Measurements from ENCODE around the gene CEP57.

CEP57 gene

DNA sequence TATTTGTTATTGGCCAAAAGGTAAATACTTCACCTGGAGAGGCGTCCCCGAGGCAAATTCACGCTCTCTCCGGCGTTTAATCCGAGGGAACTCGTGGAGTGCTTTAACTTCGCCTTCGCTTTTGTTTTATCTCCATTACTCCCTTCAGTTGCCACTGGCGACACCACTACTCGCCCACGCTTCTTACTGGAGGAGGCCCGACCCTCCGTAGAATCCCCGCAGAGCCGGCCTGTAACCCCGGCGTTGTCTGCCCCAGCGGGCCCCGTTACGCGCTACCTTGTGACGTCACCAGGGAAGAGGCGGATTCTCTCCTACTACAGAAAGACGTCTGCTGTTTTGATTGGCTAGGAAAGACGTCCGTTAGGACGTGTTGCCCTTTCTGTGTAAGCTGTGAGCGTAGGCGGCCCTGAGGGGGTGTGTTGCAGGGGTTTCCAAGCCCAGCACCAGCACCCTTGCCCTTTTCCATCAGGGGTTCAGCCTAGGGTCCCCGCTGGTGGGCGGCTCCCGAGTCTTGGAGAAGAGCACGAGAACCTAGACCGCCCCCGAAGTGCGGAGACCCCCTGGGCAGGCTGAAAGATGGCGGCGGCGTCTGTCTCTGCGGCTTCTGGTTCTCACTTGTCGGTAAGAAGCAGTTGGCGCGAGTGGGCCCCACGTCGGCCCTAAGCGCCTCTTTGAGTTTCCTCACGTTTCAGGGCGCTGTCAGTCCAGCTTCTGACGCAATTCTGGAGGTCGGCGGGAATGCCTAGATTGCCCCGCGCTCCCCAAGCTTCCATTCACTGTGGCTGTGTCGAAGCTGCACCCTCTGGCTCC, at the start of gene CEP57:
Gene CEP57 (plus strand): TSS at position 376 of the 810 bp plus-strand sequence. CDS start 201 bp downstream, at position 577.
- Histone ChIP-seq H3K4me3 (ENCODE audit: low read length) (peak within 1 kb of the TSS; percentile 85), H3K4me1 (ENCODE audit: insufficient read depth, low read length) (peaks cover 22% of the 10 kb centered on the region), H3K36me3 (ENCODE audit: insufficient read depth, low read length) (peaks cover 24% of the 10 kb centered on the region), H2AFZ (ENCODE audit: low read depth, low read length) (peak within 1 kb of the TSS; percentile 91), H3K9me3 (ENCODE audit: low read length) (no peaks in the 10 kb centered on the region), H3K27me3 (ENCODE audit: insufficient read depth, low read length) (no peaks in the 10 kb centered on the region)

DNA sequence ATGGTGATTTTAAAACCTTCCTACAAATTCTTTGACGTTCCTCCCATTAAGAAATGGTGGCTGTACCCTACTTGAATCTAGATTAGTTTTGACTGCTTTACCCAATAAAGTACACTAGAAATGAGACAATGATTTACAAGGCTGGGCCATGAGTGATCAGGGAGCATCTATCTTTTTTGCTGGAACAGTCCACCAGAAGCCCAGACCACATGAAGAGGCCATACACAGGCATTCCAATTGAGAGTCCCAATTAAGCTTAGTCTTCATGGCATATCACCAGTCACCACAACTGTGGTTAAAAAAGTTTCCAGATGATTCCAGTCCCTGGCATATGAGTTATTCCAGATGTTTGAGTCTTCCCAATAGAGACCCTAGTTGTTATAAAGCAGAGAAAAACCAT, 40.2 kb upstream of the CEP57 start:
- Histone ChIP-seq H3K4me3 (ENCODE audit: low read length) (no peak overlapping the region), H2AFZ (ENCODE audit: low read depth, low read length) (no peak overlapping the region), H3K36me3 (ENCODE audit: insufficient read depth, low read length) (no peaks in the 10 kb centered on the region), H3K9me3 (ENCODE audit: low read length) (no peaks in the 10 kb centered on the region), H3K27me3 (ENCODE audit: insufficient read depth, low read length) (no peaks in the 10 kb centered on the region), H3K4me1 (ENCODE audit: insufficient read depth, low read length) (no peaks in the 10 kb centered on the region)

DNA sequence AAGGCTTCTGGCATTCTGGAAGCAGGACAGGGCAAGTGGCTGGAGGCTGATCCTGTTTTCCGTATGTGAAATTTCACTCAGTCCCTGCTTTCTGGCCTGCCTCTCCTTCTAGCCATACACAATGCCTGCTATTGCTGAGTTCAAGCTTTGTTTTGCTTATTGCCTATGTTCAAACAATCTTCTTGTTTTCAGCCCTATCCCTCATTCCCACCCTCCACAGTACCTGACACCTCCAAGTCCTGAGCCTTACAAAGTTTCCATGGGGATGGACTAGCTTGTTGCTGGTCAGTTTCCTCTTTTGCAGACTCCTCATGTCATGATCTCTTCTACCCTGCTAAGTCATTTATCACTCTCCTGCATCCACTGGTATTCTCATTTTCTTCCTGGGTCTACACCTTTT, 38.8 kb upstream of the CEP57 start:
- H3K4me3 ChIP-seq (ENCODE audit: low read length), result no peak overlapping the region
- H3K27me3 ChIP-seq (ENCODE audit: insufficient read depth, low read length), result no peaks in the 10 kb centered on the region
- H3K4me1 ChIP-seq (ENCODE audit: insufficient read depth, low read length), result no peaks in the 10 kb centered on the region
- no peaks in the 10 kb centered on the region for H3K36me3 ChIP-seq (ENCODE audit: insufficient read depth, low read length)
- no peaks in the 10 kb centered on the region for H3K9me3 ChIP-seq (ENCODE audit: low read length)
- H2AFZ ChIP-seq (ENCODE audit: low read depth, low read length), result no peak overlapping the region

DNA sequence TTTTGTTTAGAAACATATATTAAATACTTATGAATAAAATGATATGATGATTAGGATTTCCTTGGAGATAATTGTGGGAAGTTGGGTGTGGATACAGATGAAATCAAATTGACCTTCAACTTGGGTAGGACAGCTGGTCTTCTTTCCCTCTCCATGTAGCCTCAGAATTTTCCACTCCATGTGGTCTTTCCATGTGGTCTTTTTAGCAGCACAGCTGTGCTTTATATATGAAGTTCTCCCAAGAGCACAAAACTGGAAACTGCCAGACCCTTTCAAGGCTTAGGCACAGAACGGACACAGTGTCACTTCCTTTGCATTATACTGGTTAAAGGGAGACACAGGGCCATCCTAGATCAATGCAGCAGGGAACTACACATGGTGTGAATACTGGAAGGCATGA, 29.4 kb upstream of the CEP57 start:
- Histone ChIP-seq H2AFZ (ENCODE audit: low read depth, low read length) (no peak overlapping the region), H3K4me3 (ENCODE audit: low read length) (no peak overlapping the region), H3K9me3 (ENCODE audit: low read length) (no peaks in the 10 kb centered on the region), H3K27me3 (ENCODE audit: insufficient read depth, low read length) (no peaks in the 10 kb centered on the region), H3K4me1 (ENCODE audit: insufficient read depth, low read length) (peaks cover 4% of the 10 kb centered on the region), H3K36me3 (ENCODE audit: insufficient read depth, low read length) (no peaks in the 10 kb centered on the region)

DNA sequence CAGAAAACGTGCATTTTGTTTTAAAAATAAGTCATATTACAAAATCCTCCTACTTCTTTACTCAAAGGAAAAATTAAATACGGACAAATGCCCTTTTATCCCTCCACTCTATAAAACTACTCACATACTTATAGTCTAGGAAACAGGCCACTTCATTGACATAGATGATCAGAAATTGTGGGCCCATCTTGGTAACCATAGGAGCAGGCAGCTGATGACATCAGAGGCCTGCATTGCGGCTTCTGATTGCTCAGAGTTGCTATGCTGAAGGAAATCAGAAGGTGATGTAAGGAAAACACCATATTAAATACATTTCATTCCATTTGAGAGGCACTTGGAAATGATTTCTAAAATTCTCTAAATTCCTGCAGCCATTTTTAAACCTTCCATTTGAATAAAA, 27.8 kb upstream of the CEP57 start:
- H3K9me3 ChIP-seq (ENCODE audit: low read length), result no peaks in the 10 kb centered on the region
- no peak overlapping the region for H3K4me3 ChIP-seq (ENCODE audit: low read length)
- H3K36me3 ChIP-seq (ENCODE audit: insufficient read depth, low read length), result no peaks in the 10 kb centered on the region
- H3K4me1 ChIP-seq (ENCODE audit: insufficient read depth, low read length), result peaks cover 4% of the 10 kb centered on the region
- no peak overlapping the region for H2AFZ ChIP-seq (ENCODE audit: low read depth, low read length)
- H3K27me3 ChIP-seq (ENCODE audit: insufficient read depth, low read length), result no peaks in the 10 kb centered on the region

DNA sequence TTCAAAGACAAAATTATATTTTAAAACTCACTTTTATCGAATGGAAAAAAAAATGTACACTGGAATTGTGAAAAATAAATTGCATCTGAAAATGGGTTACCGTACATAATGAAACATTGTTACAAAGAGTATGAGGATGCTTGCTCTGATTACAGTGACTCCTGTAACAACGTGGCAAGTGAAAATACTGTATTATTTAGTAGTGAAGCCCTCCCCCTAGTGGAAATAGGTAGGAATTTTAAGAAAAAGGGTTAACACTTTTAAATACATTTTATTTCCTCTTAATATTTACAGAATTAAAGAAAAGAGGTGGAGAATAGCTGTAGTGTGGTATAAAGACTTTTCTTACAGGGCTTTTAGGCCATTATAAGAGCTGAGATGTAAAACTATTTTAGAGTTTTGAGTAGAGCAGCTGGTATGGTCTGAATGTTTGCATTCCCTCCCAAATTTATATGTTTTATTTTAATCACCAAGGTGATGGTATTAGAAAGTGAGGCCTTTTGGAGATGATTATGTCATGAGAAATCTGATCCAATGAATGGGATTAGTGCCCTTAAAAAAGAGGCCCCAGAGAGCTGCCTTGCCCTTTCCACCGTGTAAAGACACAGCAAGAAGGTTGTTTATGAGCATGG, 25.9 kb upstream of the CEP57 start:
- H3K4me1 ChIP-seq (ENCODE audit: insufficient read depth, low read length), result peaks cover 4% of the 10 kb centered on the region
- H2AFZ ChIP-seq (ENCODE audit: low read depth, low read length), result no peak overlapping the region
- H3K4me3 ChIP-seq (ENCODE audit: low read length), result no peak overlapping the region
- no peaks in the 10 kb centered on the region for H3K27me3 ChIP-seq (ENCODE audit: insufficient read depth, low read length)
- peaks cover 8% of the 10 kb centered on the region for H3K36me3 ChIP-seq (ENCODE audit: insufficient read depth, low read length)
- no peaks in the 10 kb centered on the region for H3K9me3 ChIP-seq (ENCODE audit: low read length)

DNA sequence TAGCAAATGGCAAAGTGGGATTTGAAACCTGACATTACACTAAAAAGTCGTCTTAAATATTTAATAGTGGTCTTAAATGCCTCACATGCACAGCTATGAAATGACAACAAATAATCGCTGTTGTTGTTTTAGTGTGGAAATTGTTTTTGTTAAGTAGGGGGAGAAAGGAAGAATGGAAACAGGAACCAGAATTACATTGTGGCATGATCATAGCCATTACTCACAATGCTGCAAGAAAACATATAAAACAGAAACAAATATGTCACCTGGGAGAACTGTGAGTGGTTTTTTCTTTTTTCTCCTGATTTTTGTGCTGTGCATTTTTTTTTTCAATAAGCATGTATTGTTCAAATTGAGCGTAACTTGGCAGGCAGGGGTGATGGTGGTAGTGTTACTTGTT, 23.6 kb upstream of the CEP57 start:
- no peak overlapping the region for H3K4me3 ChIP-seq (ENCODE audit: low read length)
- peaks cover 4% of the 10 kb centered on the region for H3K4me1 ChIP-seq (ENCODE audit: insufficient read depth, low read length)
- no peak overlapping the region for H2AFZ ChIP-seq (ENCODE audit: low read depth, low read length)
- peaks cover 18% of the 10 kb centered on the region for H3K36me3 ChIP-seq (ENCODE audit: insufficient read depth, low read length)
- H3K9me3 ChIP-seq (ENCODE audit: low read length), result no peaks in the 10 kb centered on the region
- H3K27me3 ChIP-seq (ENCODE audit: insufficient read depth, low read length), result no peaks in the 10 kb centered on the region

DNA sequence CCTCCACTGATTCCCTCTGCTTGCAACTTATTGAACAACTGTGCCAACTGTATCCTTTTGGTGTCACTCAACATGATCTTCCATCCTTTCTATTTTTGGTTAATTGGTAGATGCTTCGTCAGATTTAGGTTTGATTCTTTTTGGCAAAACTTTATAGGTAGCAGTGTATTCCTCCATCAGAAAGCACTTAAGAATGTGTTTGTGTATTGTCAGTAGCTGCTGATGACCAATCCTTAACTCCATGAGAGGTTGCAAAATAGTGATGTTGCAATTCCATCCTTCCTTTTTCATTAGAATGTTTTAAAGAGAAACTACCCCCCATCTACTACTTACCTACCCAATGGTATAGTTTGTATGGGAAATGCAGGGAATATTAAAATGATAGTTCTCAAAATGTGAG, 22.8 kb upstream of the CEP57 start:
- Histone ChIP-seq H3K36me3 (ENCODE audit: insufficient read depth, low read length) (peaks cover 26% of the 10 kb centered on the region), H3K27me3 (ENCODE audit: insufficient read depth, low read length) (no peaks in the 10 kb centered on the region), H3K9me3 (ENCODE audit: low read length) (no peaks in the 10 kb centered on the region), H3K4me1 (ENCODE audit: insufficient read depth, low read length) (peaks cover 4% of the 10 kb centered on the region), H3K4me3 (ENCODE audit: low read length) (no peak overlapping the region), H2AFZ (ENCODE audit: low read depth, low read length) (no peak overlapping the region)

DNA sequence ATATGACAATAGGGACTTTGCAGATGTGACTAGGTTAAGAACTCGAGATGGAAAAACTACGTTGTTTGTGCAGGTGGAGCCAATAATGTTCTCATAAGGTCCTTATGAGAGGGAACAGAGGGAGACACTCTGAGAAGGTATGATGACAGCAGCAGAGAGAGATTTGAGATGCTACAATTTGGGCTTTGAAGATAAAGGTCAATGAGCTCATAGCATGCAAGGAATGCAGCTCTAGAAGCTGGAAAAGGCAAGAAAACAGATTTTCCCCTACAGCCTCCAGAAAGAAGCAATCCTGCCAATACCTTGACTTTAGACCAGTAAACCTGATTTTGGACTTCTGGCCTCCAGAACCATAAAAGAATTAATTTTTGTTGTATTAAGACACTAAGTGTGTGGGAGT, 21.8 kb upstream of the CEP57 start:
- Histone ChIP-seq H3K4me1 (ENCODE audit: insufficient read depth, low read length) (peaks cover 4% of the 10 kb centered on the region), H3K36me3 (ENCODE audit: insufficient read depth, low read length) (peaks cover 34% of the 10 kb centered on the region)

DNA sequence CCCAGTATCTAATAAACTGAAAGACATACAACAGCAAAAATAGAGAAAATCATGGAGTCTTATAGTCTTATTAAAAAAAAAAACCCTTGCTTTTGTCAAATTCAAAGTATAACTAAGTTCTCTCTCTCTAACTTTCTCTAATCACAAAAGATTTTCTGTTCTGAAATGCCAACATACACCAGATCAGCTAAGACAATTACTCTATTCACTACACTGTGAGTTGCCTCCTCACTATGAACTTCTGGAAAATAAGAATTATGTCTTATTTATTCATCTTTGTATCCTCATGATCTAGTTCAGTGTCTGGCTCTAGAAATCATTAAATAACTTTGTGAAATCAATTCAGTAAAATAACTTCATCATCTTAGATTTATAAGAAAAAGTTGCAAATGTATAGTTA, 13.4 kb upstream of the CEP57 start:
- Histone ChIP-seq H2AFZ (ENCODE audit: low read depth, low read length) (no peak overlapping the region), H3K27me3 (ENCODE audit: insufficient read depth, low read length) (no peaks in the 10 kb centered on the region), H3K9me3 (ENCODE audit: low read length) (no peaks in the 10 kb centered on the region), H3K4me3 (ENCODE audit: low read length) (no peak overlapping the region), H3K4me1 (ENCODE audit: insufficient read depth, low read length) (no peaks in the 10 kb centered on the region), H3K36me3 (ENCODE audit: insufficient read depth, low read length) (peaks cover 92% of the 10 kb centered on the region)

More for the DNA sequence above, 21.8 kb upstream of the CEP57 start:
- Histone ChIP-seq H3K9me3 (ENCODE audit: low read length) (no peaks in the 10 kb centered on the region), H3K27me3 (ENCODE audit: insufficient read depth, low read length) (no peaks in the 10 kb centered on the region), H3K4me3 (ENCODE audit: low read length) (no peak overlapping the region), H2AFZ (ENCODE audit: low read depth, low read length) (no peak overlapping the region)

DNA sequence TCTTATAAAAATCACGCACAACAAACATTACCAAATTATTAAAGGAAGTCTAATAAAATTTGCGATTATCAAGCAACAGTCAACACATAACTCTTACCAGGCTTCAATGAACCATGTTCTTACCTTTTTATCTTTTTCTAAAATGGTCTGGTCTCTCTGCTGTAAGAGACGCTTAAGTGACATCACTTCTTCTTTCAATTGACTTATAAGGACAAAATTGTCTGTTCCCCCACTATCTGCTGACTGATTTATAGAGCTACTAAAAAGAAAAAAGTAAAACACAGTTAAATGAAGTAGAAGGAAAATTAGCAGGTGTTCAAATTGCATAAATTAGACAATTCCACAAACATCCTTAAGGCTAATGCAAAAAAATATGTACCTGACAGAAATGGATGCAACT, 11.6 kb upstream of the CEP57 start:
- Histone ChIP-seq H3K4me1 (ENCODE audit: insufficient read depth, low read length) (no peaks in the 10 kb centered on the region), H3K36me3 (ENCODE audit: insufficient read depth, low read length) (peaks cover 95% of the 10 kb centered on the region), H3K4me3 (ENCODE audit: low read length) (no peak overlapping the region), H3K27me3 (ENCODE audit: insufficient read depth, low read length) (no peaks in the 10 kb centered on the region), H2AFZ (ENCODE audit: low read depth, low read length) (no peak overlapping the region), H3K9me3 (ENCODE audit: low read length) (no peaks in the 10 kb centered on the region)

DNA sequence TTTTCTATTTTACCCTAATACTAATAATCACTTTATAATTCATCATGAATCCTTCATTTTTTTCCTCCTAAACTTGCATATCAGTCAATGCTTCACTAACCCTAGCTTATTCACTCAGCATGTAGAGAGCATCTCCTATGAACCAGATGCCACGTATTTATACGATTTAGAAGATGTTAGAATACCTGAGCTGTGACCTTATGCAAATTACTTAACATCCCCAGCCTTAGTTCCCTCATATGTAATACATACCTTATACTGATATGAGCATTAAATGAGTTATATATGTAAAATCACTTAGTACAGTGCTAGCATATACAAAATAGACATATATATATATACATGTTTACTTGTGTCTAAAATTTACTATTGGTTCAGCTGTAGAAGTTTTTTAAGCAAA, 9.8 kb upstream of the CEP57 start:
- Histone ChIP-seq H3K4me3 (ENCODE audit: low read length) (no peak overlapping the region), H3K36me3 (ENCODE audit: insufficient read depth, low read length) (peaks cover 92% of the 10 kb centered on the region), H3K9me3 (ENCODE audit: low read length) (no peaks in the 10 kb centered on the region), H2AFZ (ENCODE audit: low read depth, low read length) (no peak overlapping the region), H3K27me3 (ENCODE audit: insufficient read depth, low read length) (no peaks in the 10 kb centered on the region), H3K4me1 (ENCODE audit: insufficient read depth, low read length) (no peaks in the 10 kb centered on the region)

DNA sequence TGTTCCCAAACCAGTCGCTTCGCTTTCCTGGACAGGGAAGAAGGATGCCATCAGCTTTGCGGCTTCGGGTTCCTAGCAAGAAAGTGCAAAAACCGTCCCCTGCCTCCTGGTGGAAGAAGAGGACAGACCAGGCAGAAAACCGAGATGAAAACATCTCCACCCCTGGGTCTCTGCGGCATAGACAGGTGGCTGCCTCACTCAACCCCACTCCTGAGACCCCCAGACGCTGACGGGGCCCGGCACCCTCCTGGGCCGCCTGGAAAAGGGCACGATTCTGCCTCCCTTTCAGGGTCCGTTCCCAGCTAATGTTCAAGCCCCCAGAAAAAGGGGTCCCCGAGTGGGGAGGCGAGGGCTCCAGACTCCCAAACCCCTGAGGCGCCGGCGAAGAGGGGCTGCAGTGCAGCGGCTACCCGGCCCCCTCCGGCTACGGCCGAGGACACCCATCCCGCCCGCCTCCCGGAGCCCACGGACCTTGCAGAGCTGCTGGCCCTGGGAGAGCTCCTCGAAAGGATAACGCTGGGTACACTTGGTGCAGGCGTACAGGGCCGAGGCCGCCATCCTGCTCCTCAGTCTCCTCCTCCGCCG, 1.3 kb upstream of the CEP57 start:
- H3K27me3 ChIP-seq (ENCODE audit: insufficient read depth, low read length), result no peaks in the 10 kb centered on the region
- H2AFZ ChIP-seq (ENCODE audit: low read depth, low read length), result peak overlapping the region; percentile 83
- peaks cover 22% of the 10 kb centered on the region for H3K4me1 ChIP-seq (ENCODE audit: insufficient read depth, low read length)
- peaks cover 34% of the 10 kb centered on the region for H3K36me3 ChIP-seq (ENCODE audit: insufficient read depth, low read length)
- H3K4me3 ChIP-seq (ENCODE audit: low read length), result peak overlapping the region; percentile 85
- no peaks in the 10 kb centered on the region for H3K9me3 ChIP-seq (ENCODE audit: low read length)

All from neuron (in vitro differentiated cells).